Heart left ventricle (tissue), 16 donors: ENCODE measurements around the gene RASA4B. TPM values are rescaled to one million over a fixed set of nuclear protein-coding genes. Genes with fewer than 3 reads are reported as not detected.

Experiments
- ATAC-seq, 4 donors: fragments of 200-7000 bp; cut with Tn5 transposase; one replicate each; pipeline ENCODE4 v1.9.1; 2020 to 2022; ENCODE audit warnings: moderate library complexity in 4 of 4, mild to moderate bottlenecking in 3 of 4, moderate number of reproducible peaks in 1 of 4
- DNase-seq, 5 donors: peaks; one replicate each; pipeline ENCODE4 v3.0.0-alpha.2; 2020
- H3K27ac ChIP-seq, 12 donors: fragments of 200-600 bp; sonication (generic) in 4 of 12; one replicate each; pipeline versions ENCODE4 v1.5.0 to v1.8.0; 2016 to 2022; ENCODE audit warnings: mild to moderate bottlenecking in 2 of 12
- H3K27me3 ChIP-seq, 9 donors: fragments of 200-600 bp; sonication (generic) in 2 of 9; one replicate each; pipeline versions ENCODE4 v1.5.1 to v1.8.0; 2016 to 2022; ENCODE audit warnings: mild to moderate bottlenecking in 3 of 9
- H3K36me3 ChIP-seq, 9 donors: fragments of 200-600 bp; sonication (generic) in 2 of 9; one replicate each; pipeline versions ENCODE4 v1.5.0 to v1.8.0; 2018 to 2022; ENCODE audit warnings: mild to moderate bottlenecking in 2 of 9
- H3K4me1 ChIP-seq, 12 donors: fragments of 200-600 bp; sonication (generic) in 4 of 12; one replicate each; pipeline versions ENCODE4 v1.5.0 to v1.8.0; 2016 to 2022; ENCODE audit warnings: mild to moderate bottlenecking in 3 of 12
- H3K4me3 ChIP-seq, 12 donors: fragments of 200-600 bp; sonication (generic) in 4 of 12; one replicate each; pipeline versions ENCODE4 v1.5.0 to v1.8.0; 2017 to 2022; ENCODE audit warnings: mild to moderate bottlenecking in 9 of 12, moderate library complexity in 4 of 12
- H3K9me3 ChIP-seq, 12 donors: fragments of 200-600 bp; sonication (generic) in 4 of 12; one replicate each; pipeline versions ENCODE4 v1.5.0 to v1.8.0; 2016 to 2022; ENCODE audit warnings: mild to moderate bottlenecking in 1 of 12
- CTCF ChIP-seq, 12 donors: fragments of 200-600 bp; sonication (generic) in 4 of 12; IDR thresholded peaks; one replicate each; pipeline versions ENCODE4 v1.5.0 to v1.8.0; 2018 to 2022; ENCODE audit warnings: antibody characterized with exemption in 12 of 12, mild to moderate bottlenecking in 5 of 12
- POLR2A ChIP-seq, 2 donors: fragments of 450-650 bp; IDR thresholded peaks; one replicate each; pipeline ENCODE4 v1.6.1; 2017; ENCODE audit warnings: antibody characterized with exemption in 2 of 2, mild to moderate bottlenecking in 2 of 2, moderate library complexity in 2 of 2
- WGBS, 4 donors: extraction: QIAGEN DNeasy Blood & Tissue Kit in 2 of 4; methylation state at CpG; one replicate each; pipeline versions ENCODE4 v1.1.5 to v1.1.7; 2013 to 2018; 5-methylcytosine and 5-hydroxymethylcytosine counted together
- intact Hi-C, 10 donors: fragments of 100-400 bp; cut with DNase I; formaldehyde crosslinking; loops; one replicate each; pipeline versions ENCODE4 v1.11.1 to v1.14.2; 2022
- polyA plus RNA-seq, 2 donors: library from polyadenylated mRNA; stranded (reverse); fragments of 200-250 nt; gene quantifications; one replicate each; pipeline ENCODE4 v1.2.3, GENCODE V29; 2013
- total RNA-seq, 9 donors: library from RNA; depleted of rRNA in 2 of 9; stranded (reverse); fragments of >200 nt in 2 of 9; fragmentation: NEBNext Ultra II Directional in 3 of 9; extraction: Animal tissue kit (Norgen Biotek cat#: 25700) in 3 of 9; gene quantifications; one replicate each; pipeline versions ENCODE4 v1.1.0 to v1.2.4, GENCODE V29; 2016 to 2023
- donor health status: ischemic (EF 13 %, LVEDD 7.1; RV severe dilation, severe dysfunction).
- donor health status: healthy with polysubstance abuse.
- donor health status: DM: no; HTN: yes; CAD: no.
- donor health status: DM: no; HTN: no; CAD: no.
- donor health status: ischemic (EF 25% LVEDD 6.9; RV normal size, moderate dysfunction).
- donor health status: ischemic (EF 25% LVEDD 5.7; RV mildly dilated, moderate dysfunction).
- donor health status: healthy.
- donor health status: DM: yes; HTN: yes; CAD: no.
- donor health status: ischemic (EF 35%, LVEDD 5.7; RV mildly dilated, moderate dysfunction).
- donor health status: nonischemic (EF 11% LVEDD 7.7; RV severe dilation, severe dysfunction).
- donor health status: DM: yes; HTN: yes; CAD: no.
- donor health status: PGD.
- donor health status: ischemic (EF 29% LVEDD 5.4; RV normal size, mild dysfunction).
- donor health status: nonischemic (EF 23%, LVEDD 6.1; RV moderate dilation, normal function).

RASA4B gene
- total and polyA plus RNA-seq, 11 donors, result 2.7 to 28.1 (median 6.0) TPM

GRCh38 chr7:102452451-102452850, 65.1 kb downstream of the RASA4B start:
- no peak for ATAC-seq
- H3K27ac ChIP-seq, result no peak overlapping the region
- no peak overlapping the region for H3K4me3 ChIP-seq
- H3K4me1 ChIP-seq, result peaks cover 0 to 11% (median 0%) of the 10 kb centered on the region in 12 donors
- H3K27me3 ChIP-seq, result no peaks in the 10 kb centered on the region
- intact Hi-C loops, result loop anchor here in 1 of 10 donors (10.0 kb wide), 1 partner anchor 48 kb away; no protein-coding TSS in a partner anchor
- 89 to 90% (median 90%) methylated on average over 6 of the region's 6 CpGs for WGBS, 4 donors
- DNase-seq, result no peak
- no peak for TF ChIP-seq CTCF (IDR thresholded peaks at IDR 0.05)
- H3K36me3 ChIP-seq, result peaks cover 0 to 30% (median 16%) of the 10 kb centered on the region in 9 donors
- no peaks in the 10 kb centered on the region for H3K9me3 ChIP-seq

DNA sequence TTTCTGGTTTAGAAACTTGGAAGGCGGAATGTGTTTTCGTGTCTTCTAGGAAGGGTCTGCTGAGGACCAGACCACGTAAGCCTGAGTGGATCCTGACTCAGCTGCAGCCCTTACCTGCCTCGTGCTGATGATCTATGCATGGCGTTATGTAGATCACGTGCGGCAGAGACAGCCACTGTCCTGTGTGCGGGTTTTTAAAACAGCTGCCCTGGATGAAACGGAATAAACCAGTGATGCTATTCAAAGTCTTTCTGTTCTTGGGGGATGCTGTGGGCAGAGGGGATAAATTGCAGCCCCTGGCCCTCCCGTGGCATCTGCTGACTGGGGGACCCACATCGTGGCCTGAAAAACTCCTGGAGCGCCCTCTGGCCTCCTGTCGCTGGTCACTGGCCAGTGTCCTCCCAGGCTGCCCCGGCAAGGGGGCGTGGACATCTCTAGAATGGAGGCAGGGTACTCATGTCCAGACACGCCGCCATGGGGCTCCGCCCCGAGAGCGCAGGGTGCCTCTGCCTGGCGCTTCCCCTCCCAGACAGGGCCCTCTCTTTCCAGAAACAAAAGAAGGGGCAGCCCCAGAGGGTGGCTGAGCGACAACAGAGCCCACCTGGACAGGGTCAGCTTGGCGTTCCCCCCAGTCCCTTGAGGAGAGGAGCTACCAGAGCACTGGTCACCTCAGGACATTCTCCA, 66.1 kb downstream of the RASA4B start:
- Histone ChIP-seq H3K4me1 (peaks cover 0 to 11% (median 0%) of the 10 kb centered on the region in 12 donors), H3K4me3 (no peak overlapping the region), H3K36me3 (peaks cover 0 to 29% (median 9%) of the 10 kb centered on the region in 9 donors), H3K27me3 (no peaks in the 10 kb centered on the region), H3K9me3 (no peaks in the 10 kb centered on the region), H3K27ac (no peak overlapping the region)
- intact Hi-C loops, result loop anchor here in 1 of 10 donors (10.0 kb wide), 1 partner anchor 47 kb away; no protein-coding TSS in a partner anchor
- WGBS, 4 donors, result 50 to 61% (median 54%) methylated on average over 17 to 23 of the region's 23 CpGs
- TF ChIP-seq CTCF (IDR thresholded peaks at IDR 0.05), result no peak
- TF ChIP-seq POLR2A (IDR thresholded peaks at IDR 0.05), result no peak
- no peak for ATAC-seq
- DNase-seq, result no peak

- no peak for DNase-seq
- WGBS, 4 donors, result 78 to 87% (median 83%) methylated on average over 6 of the region's 6 CpGs
- Histone ChIP-seq H3K9me3 (no peaks in the 10 kb centered on the region), H3K27ac (no peak overlapping the region), H3K27me3 (no peaks in the 10 kb centered on the region), H3K4me1 (peaks cover 0 to 11% (median 0%) of the 10 kb centered on the region in 12 donors), H3K36me3 (peaks cover 0 to 30% (median 4%) of the 10 kb centered on the region in 9 donors), H3K4me3 (no peak overlapping the region)
- no peak for TF ChIP-seq POLR2A (IDR thresholded peaks at IDR 0.05)
- TF ChIP-seq CTCF (IDR thresholded peaks at IDR 0.05), result peak in 1 of 12 donors; percentile 19
- intact Hi-C loops, result loop anchor here in 1 of 10 donors (10.0 kb wide), 1 partner anchor 45 kb away; no protein-coding TSS in a partner anchor
- no peak for ATAC-seq
Observed at GRCh38 chr7:102450242-102450641, 67.3 kb downstream of the RASA4B start.

DNA sequence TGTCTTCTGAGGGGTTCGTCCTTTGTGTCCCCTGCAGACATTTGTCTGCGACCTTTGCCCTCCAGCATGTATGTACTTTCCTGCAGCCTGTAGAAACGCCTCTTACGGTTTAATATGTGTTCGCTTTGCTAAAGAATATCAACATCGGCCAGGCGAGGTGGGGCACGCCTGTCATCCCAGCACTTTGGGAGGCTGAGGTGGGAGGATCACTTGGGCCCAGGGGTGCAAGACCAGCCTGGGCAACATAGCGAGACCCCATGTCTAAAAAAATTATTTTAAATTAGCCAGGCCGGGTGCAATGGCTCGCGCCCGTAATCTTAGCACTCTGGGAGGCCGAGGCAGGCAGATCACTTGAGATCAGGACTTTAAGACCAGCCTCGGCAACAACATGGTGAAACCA, 68.4 kb downstream of the RASA4B start:
- intact Hi-C loops, result no loop called here
- H3K36me3 ChIP-seq, result peaks cover 0 to 33% (median 4%) of the 10 kb centered on the region in 9 donors
- no peak overlapping the region for H3K4me3 ChIP-seq
- H3K9me3 ChIP-seq, result no peaks in the 10 kb centered on the region
- no peak for DNase-seq
- WGBS, 4 donors, result 93 to 98% (median 98%) methylated on average over 15 of the region's 15 CpGs
- no peak for TF ChIP-seq POLR2A (IDR thresholded peaks at IDR 0.05)
- TF ChIP-seq CTCF (IDR thresholded peaks at IDR 0.05), result no peak
- no peak for ATAC-seq
- no peaks in the 10 kb centered on the region for H3K27me3 ChIP-seq
- peaks cover 0 to 11% (median 0%) of the 10 kb centered on the region in 12 donors for H3K4me1 ChIP-seq
- no peak overlapping the region for H3K27ac ChIP-seq
